Measurements from ENCODE around the gene NTM.

DNA sequence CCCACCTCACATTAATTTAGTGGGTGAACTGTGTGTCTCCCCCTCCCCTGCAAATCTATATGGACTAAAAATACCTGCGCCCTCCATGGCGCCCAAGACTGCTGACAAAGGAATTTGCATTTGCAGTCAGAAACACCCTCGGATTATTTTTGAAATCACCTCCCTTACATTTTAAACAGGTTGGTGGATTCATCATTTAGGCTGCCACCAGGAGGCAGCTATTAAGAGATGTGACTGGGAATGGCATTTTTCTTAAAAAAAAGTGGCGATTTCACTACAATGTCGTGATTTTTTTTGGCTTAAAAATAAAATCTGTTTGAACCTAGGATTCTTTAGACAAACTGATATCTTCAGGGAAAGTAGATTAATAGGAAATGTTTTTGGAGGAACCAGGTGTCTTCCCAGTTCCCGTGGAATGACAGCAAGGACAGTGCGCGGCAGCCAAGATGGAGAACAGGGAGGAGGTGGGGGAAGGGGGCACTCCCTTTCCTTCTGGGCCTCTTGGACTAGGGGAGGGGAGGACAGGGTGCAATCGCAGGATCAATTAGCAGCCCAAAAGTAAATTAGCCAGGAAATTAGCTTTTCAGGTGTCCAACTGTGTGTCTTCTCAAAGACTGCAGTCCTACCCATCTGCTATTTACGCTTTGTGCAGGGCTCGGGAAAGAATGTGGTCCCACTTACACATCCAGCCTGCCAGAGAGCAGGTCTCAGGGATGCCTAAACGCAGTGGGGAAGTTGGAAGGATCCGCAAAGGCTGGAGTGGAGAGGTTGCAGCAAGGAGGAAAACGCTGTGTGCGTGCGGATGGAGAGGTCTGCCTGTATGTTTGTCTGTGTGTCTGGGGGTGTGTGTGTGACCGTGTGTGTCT is 496.4 kb downstream of the NTM start:
- no peak for TF ChIP-seq EZH2phosphoT487 (IDR thresholded peaks at IDR 0.05; ENCODE audit: borderline replicate concordance, low read length)
- TF ChIP-seq, protein P1, sequence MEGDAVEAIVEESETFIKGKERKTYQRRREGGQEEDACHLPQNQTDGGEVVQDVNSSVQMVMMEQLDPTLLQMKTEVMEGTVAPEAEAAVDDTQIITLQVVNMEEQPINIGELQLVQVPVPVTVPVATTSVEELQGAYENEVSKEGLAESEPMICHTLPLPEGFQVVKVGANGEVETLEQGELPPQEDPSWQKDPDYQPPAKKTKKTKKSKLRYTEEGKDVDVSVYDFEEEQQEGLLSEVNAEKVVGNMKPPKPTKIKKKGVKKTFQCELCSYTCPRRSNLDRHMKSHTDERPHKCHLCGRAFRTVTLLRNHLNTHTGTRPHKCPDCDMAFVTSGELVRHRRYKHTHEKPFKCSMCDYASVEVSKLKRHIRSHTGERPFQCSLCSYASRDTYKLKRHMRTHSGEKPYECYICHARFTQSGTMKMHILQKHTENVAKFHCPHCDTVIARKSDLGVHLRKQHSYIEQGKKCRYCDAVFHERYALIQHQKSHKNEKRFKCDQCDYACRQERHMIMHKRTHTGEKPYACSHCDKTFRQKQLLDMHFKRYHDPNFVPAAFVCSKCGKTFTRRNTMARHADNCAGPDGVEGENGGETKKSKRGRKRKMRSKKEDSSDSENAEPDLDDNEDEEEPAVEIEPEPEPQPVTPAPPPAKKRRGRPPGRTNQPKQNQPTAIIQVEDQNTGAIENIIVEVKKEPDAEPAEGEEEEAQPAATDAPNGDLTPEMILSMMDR (IDR thresholded peaks at IDR 0.05; ENCODE audit: low read depth, low read length, poor library complexity, severe bottlenecking): no peak
